HG02938 (cell line): ENCODE data around the gene TMEM196.

ENCODE experiments used
- ATAC-seq: cut with Tn5 transposase; IDR thresholded peaks from one replicate; pipeline ENCODE4 v1.9.1; 2021; ENCODE audit warnings: mild to moderate bottlenecking, moderate library complexity; ENCODE audit not compliant: unreplicated experiment

TMEM196 gene

DNA sequence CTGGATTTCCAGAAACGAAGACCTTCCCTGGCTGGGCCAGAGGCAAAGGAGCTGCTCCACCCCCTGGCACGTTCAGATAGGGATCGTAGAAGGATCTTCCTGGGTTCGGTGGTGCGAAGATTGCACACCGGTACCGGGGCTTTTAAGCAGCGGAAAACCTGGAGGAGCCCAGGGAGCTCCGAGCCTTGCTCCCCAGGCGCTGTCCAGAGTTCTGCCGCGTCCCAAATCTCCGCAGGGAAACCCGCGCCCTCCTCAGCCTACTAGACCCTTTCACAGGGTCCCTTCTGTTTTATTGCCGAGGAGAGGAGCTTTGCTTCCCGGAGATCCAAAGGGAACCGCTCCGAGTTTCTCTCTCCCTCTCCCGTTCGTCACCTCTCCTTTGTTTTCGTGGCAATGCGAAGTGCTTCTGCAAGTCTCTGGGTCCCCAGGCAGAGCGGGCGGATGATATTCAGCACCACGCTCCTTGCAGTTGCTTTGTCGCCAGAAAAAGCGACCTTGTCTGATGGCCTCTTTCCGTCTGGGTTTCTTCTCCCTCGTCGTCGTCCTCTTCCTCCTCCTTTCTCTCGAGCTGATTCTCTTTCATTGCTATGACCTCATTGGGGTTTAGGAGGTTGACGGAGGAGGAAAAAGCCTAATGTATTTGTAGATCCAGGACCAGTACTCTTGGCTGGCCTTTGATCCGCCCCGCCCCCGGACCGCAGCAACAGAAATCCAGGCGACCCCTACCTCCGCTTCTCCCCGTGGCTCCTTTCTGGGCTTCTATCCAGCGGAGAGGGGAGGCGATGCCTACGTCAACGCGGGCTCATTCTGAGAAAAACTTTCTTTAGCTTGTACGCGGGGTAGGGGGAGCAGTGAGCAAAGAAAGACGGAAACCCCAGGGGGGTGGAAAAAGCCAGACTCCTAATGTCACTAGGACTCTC, at the start of gene TMEM196:
Gene TMEM196 (minus strand): TSS at position 777 of the 920 bp plus-strand sequence. CDS start 921 bp downstream, outside the sequence.
- no peak for ATAC-seq

DNA sequence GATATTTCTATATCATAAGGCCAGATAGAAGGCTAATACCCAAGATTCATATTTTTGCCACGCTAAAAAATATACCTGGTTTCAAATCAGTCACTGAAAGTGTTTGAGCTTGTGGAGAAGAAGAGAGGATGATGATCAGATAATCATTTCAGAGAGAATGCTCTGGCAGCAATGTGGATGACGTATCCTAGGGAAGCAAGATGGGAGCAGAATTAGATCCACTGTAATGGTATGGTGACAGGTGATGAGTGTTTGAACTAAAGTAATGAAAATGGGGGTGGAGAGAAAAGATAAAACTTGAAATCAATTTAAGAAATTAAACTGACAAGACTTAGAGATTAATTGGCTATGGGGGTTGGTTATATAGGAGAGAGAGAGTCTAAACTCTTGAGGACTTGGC, 42.7 kb upstream of the TMEM196 start:
- no peak for ATAC-seq

DNA sequence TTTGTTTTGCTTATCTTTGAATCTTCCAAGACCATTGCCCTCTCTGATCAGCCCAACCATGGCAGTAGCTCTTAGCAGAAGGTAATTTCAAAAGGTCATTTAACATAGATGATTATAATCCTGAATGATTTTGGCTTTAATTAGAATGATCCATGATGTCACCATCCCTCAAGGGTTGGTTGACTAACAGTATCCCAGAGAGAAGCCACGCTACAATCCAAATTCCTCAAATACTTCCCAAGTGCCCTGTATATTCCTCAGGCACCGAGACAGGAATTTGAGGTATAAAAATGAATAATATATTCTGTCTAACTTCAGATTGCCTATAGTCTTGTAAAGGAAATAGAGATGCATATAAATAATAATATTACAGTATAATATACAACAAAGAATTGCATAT, 42.1 kb upstream of the TMEM196 start:
- ATAC-seq = no peak

DNA sequence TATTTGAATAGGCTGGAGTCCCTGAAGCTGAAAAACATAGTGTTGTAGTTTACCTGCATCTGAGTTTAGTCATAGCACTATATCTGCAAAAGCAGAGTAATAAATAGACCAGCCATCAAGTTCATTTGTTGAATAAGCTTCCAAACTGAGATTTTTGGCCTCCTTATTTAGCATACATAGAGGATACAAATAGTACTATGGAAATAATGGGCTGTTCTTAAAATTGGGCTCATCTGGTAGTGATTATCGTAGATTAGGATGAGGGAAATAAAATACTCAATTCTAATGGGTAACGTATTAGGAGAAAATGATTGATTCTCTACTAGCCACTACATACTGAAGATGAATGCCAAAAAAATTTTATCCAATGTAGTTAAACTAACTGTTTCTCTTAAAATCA, 41.4 kb upstream of the TMEM196 start:
- no peak for ATAC-seq

DNA sequence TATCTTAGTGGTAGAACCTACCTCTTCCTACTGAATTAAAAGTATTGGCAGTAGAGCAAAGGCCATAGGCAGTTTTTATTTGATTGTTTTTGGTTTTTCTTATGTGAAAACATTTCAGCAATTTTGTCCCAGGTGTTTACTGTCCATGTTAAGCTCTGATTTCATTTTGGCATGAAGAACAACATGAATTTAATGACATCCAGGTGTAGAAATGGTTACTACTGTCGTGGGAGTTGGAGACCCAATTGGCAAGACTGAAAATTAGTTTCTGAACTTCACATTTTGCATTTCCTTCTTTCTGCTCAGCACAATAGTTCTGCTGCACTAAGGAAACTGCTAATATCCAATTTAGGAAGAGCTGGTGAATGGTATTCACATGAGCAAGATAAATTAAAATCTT, 38.0 kb upstream of the TMEM196 start:
- ATAC-seq = no peak

DNA sequence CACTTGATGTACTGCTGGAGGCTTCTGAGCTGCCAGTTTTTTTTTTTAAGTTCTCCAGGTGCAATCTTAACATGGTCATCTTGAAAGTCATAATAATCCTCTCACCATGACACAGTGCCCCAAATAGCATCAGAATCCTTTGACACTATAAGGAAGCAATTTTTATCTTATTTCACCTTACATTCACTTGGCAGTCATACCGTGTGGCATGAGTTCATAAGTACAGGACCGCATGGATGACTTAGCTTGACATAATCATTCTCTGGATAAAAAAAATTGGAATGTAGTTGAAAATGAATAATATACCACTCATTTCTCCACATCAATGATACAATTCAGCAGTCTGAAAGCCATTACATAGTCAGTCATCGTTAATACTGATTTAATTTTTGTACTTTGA, 25.6 kb upstream of the TMEM196 start:
- no peak for ATAC-seq

DNA sequence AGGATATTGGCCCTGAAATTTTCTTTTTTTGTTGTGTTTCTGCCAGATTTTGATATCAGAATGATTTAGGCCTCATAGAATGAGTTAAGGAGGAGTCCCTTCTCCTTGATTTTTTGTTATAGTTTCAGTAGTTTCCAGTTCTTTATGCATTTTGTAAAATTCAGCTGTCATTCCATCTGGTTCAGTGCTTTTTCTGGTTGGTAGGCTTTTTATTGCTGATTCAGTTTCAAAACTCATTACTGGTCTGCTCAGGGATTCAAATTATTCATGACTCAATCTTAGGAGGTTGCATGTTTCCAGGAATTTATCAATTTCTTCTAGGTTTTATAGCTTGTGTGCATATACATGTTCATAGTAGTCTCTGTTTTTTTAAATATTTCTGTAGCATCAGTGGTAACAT, 10.1 kb upstream of the TMEM196 start:
- ATAC-seq = no peak

DNA sequence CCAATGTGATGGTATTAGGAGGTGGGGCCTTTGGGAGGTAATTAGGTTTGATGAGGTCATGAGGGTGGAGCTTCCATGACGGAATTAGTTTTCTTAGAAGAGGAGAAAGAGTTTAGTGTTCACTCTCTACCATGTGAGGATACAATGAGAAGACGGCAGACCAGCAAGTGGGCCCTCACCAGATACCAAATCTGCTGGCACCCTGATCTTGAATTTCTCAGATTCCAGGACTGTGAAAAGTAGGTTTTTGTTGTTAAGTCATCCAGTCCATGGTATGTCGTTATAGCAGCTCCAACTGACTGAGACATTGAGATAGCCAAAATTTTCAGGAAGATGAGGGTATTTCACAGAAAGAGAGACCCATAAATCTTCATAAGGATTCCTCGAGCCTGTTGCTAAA, 3.6 kb upstream of the TMEM196 start:
- no peak for ATAC-seq

DNA sequence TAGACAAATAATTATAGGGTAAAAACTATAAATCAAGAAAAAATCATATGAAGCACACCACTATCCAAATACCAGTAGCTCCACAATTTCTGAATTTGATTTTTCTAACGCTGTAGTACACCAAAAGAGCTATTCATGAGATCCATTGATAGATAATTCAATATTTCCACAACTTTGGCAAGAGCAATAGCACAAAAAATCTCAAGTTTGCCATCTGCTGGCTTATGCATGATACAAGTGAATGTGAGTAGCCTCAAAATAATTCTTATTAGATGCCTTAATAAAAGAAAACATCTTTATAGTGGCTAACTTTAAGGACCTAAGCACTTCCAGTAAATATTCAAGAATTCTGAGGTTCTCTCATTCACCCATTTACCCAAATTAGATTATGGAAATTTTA, 2.2 kb upstream of the TMEM196 start:
- ATAC-seq = no peak

DNA sequence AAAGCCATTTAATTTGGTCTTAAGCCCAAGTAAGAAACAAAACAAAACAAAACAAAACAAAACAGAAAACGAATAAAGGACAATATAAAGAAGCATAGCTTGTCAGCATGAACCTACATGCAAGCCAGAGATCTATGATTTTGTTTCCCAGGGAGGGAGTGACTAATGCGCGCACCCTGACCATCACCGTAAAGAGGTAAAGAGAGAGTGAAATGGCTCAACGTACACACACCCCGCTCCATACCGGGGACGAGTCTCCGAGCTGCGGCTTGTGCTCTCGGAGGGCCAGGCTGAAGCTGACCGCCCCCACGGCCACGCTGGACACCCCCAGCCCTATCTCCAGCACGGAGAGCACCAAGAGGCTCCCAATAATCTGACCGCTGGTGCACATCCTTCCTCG, 1.1 kb downstream of the TMEM196 start:
- ATAC-seq = no peak

DNA sequence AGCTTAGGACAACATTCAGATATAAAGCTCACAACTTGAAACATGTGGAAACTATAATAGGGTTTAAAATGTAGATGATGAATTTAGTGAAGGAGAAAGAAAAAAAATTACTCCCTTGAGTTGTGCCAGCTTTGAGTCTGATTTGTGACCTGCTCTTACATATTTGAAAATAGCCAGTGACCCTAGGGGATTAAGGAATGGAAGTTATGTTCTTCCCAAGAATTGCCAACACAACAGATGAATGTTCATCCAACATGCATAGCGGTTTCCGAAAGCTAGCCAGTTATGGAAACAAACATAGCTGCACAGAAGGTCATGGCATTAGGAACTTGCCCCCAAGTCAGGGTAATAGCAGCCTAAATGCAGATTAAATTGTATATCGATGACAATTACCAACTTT, 10.8 kb downstream of the TMEM196 start:
- ATAC-seq = no peak

DNA sequence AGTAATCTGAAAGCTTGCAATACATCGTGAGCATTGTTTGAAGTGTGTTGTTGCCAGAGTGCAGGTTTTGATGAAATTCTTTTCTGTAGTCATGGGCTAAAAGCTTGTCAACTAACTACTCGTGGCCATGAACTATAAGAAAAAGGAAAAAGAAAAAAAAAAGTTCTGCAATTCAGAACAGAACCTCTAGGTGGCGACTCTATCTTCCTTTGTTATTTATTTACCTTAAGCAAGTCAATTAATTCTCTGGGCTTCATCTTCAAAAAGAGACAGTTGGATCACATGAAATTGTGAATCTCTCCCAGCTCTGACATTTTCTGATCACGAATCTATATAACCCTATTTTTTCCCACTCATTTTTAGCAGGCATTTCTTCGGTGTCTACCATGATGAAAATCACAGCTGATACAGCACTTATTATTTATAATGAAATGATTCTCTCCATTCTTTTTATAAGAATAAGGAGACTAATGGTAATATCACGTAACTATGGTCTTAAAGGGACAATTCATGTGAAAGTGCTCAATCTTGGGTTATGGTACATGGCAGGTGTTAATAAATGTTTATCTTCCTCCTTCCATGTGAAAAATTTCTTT, 18.8 kb downstream of the TMEM196 start:
- ATAC-seq = no peak

DNA sequence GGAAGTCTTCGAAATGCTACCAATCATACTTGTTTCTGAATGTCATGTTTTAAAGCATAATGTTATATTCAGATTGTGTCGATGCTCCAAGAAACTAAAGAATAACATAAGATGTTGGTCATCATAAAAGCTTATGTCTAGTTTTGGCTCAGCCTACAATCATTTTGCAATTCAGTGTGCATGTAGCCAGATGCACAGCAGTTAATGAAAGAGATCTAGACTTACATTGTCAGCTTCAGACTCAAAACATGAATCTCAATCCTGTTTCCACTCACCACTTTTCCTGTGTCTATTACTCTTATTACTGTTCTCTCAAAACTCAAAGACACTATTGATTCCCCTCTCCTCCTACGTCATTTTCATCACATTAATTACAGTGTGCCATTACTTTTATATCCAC, 21.4 kb downstream of the TMEM196 start:
- no peak for ATAC-seq

DNA sequence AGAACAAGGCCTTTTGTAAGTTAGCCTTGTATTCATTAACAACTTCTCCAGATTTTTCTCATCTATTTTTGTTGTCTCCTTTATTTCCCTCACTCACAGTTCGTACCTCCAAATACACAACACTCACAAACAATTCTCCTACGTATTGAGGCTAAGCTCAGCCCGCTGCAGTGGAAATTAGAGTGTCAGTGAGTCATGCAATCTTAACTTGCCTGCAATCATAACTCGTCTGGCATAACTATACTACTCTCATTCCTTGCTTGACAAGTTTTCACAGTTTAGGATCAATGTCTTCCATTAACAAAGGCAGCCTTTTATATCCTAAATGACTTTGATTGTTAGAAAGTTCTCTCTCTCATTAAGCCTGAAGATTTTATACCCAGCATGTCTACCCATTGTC, 23.8 kb downstream of the TMEM196 start:
- ATAC-seq = no peak

DNA sequence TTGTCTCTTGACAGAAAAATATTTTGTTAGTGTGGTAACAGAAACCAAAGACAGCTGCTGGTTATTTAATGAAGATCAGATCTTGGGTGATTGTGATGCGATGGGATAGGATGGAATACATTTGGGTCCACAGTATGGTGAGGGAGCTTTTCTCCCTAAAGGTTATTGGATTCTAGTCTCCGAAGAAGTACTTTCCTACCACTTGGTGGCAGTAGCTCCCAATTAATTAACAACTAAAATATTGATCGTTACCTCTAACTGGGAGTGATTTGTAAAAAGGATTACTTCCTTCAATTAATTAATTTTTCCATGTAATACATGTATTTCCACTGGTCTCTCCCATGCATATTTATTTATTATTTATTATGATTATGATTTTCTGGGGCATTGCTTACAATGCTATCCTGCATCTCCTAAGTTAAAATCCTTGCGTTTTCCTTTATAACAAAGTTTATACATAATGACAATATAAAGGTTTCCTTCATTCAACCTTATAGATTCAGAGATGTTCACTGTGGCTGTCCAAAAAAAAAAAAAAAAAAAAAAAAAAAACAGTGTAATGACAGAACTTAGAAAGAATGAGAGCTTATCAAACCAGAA, 25.6 kb downstream of the TMEM196 start:
- peak; percentile 47 for ATAC-seq

DNA sequence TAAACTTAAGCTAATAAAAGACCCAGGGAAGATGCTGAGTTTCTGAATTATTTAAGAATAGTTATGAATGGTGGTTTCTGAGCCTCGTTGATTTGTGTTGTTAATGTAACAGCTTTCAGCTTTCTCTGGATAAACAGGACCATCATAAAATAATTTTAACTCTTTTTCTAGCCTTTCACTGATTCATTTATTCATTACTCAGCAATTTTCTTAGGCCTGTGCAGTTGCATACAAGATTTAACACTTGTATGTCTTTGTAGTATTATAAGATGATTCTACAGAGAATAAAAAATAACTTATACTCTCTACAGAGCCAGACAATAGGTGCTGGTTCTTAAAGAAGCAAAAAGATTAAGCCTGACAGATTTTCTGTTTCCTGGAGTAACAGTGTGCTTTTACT, 29.3 kb downstream of the TMEM196 start:
- no peak for ATAC-seq

DNA sequence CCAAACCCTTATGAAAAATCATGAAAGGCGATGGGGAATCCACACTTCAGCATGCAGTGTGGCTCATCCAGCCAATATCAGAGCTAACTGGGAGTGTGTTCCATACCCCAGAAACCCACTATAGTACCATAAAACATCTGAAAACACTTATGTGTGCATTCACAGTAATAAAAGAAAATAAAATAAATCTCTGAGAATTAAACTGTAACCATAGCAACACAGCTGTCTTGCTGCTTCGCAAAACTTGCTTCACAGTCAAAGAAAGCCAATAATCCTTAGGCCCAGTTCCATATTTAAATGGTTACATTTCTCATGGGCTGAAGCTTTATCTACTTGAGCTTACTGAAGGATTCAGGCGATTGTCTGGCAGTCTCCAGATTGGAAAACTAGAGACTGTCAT, 44.7 kb downstream of the TMEM196 start:
- no peak for ATAC-seq

DNA sequence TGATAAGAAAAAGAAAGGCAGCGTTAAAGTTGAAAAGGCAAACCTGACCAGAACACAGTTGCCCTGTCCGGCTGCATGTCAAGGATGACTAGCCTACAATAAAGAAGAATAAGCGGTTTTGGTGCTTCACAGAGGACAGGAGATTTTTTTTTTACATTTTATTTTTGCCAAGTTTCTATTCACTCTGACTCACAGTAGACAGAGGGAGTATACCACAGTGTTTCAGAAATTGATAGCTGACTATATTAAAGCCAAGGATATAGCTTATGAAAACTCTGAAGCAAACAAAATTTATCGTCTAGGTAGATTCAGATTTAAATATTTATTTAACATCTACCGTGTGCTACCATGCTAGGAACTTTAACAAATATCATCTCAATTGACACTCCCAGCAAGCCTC, 47.6 kb downstream of the TMEM196 start:
- no peak for ATAC-seq

DNA sequence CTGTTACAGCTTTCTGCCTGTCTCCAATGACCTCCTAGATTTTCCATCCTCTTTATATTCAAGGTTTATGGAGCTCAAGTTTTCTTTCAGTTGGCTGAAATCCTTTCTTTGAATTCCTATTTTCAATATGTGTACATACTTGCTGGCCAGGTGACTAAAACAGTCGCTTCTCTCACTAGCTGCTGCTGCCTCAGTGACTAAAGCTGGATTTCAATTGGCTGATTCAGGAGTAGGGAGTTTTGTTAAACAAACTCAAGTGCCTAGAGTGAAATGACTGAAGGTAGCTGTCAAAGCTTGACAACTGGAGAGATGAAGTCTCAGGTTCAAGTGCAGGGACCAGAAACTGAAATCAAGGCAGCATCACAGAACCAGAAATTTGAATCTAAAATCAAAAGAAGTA, 57.9 kb downstream of the TMEM196 start:
- ATAC-seq = no peak

DNA sequence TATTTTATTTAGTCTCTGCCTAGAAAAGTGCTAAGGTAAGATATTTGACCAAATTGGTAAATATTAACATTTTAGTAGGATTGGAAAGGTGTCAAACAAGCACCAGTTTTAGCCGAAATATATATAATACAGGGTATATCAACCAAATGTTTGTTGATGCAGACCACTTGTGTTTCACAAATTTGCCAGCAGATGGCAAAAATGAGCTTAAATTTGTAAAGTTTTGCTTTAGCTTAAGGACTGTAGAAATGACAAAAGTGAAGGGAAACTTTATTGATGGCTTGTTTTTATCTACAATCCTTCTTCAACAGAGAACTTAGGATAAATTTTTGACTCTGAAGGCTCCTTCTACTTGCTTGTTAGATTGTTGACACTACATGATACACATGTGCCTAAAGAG, 59.7 kb downstream of the TMEM196 start:
- ATAC-seq = no peak

DNA sequence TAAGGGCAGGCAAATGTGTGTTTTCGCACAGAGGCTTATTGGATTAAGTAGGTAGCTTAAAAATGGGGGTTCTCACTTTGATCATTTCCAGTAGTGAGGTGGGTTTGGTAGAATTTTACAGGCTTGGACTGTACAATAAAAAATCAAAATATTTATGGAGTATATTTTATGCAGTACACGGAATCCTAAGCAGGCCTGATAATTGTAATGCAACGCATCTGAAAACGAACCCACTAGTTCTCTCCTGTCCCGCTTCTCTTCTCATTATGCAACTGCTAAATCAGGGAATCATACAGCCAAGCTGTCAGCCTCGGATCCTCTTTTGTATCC, 64.2 kb downstream of the TMEM196 start:
- ATAC-seq = no peak
